ENCODE data around the gene CCDC92. TPM values are rescaled to one million over a fixed set of nuclear protein-coding genes. Genes with fewer than 3 reads are reported as not detected.

The CCDC92 gene
- total RNA-seq, 3 donors from 2014 or later (not counting 1 experiment from before 2014, with no cell fraction given): 37.6 to 42.4 (median 39.1) TPM

DNA sequence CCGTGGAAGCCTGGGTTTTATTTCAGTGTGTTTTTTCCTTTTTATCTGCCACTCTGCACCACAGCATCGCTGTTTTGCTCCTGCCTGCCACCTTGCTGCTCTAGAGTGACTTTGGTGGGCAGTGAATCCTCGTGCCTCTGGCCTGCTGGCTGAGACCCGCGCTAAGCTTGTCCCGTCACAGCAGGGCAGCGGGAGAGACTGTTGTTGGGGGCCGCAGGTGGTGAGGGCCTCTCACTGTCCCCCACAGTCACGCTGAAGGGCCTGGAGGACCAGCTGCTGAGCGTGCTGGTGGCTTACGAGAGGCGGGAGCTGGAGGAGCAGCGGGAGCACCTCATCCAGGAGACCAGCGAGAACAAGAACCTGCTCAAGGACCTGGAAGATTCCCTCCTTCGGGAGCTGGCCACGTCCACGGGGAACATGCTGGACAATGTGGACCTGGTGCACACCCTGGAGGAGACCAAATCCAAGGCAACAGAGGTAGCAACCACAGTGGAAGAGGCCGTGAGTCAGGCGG, 55.2 kb downstream of the CCDC92 start:
- peaks cover 7% of the 10 kb centered on the region for H3K4me1 ChIP-seq (ENCODE audit: control insufficient read depth, insufficient read depth, low read length)
- 91% methylated on average over 19 of the region's 19 CpGs for WGBS (ENCODE audit: insufficient coverage)
- peaks cover 0 to 4% of the 10 kb centered on the region in 2 donors for H3K27me3 Mint-ChIP-seq (ENCODE audit: low read depth in 2 of 2)
- ATAC-seq (no peak), DNase-seq (no peak)
- H3K27me3 ChIP-seq (ENCODE audit: control insufficient read depth, insufficient read depth, low read length): no peaks in the 10 kb centered on the region
- H3K4me1 Mint-ChIP-seq: peaks cover 10 to 13% of the 10 kb centered on the region in 2 donors
- no peaks in the 10 kb centered on the region for H3K9me3 ChIP-seq (ENCODE audit: control insufficient read depth, insufficient read depth, low read length)
- no peaks in the 10 kb centered on the region for H3K9me3 Mint-ChIP-seq
- H3K36me3 Mint-ChIP-seq: no peaks in the 10 kb centered on the region
- H3K27ac ChIP-seq (ENCODE audit: low read length): no peak overlapping the region
- TF ChIP-seq, protein P1, sequence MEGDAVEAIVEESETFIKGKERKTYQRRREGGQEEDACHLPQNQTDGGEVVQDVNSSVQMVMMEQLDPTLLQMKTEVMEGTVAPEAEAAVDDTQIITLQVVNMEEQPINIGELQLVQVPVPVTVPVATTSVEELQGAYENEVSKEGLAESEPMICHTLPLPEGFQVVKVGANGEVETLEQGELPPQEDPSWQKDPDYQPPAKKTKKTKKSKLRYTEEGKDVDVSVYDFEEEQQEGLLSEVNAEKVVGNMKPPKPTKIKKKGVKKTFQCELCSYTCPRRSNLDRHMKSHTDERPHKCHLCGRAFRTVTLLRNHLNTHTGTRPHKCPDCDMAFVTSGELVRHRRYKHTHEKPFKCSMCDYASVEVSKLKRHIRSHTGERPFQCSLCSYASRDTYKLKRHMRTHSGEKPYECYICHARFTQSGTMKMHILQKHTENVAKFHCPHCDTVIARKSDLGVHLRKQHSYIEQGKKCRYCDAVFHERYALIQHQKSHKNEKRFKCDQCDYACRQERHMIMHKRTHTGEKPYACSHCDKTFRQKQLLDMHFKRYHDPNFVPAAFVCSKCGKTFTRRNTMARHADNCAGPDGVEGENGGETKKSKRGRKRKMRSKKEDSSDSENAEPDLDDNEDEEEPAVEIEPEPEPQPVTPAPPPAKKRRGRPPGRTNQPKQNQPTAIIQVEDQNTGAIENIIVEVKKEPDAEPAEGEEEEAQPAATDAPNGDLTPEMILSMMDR (IDR thresholded peaks at IDR 0.05): no peak
- no peaks in the 10 kb centered on the region for H3K36me3 ChIP-seq (ENCODE audit: control insufficient read depth, insufficient read depth, low read length)
- no peak overlapping the region for H3K4me3 ChIP-seq (ENCODE audit: low read length)
- H3K27ac Mint-ChIP-seq: peak overlapping the region; percentile 52 to 67
- no peak overlapping the region for H3K4me3 Mint-ChIP-seq
- intact Hi-C loops (cut with micrococcal nuclease): loop anchor here (2.0 kb wide), 1 partner anchor 17 kb away; no protein-coding TSS in a partner anchor

DNA sequence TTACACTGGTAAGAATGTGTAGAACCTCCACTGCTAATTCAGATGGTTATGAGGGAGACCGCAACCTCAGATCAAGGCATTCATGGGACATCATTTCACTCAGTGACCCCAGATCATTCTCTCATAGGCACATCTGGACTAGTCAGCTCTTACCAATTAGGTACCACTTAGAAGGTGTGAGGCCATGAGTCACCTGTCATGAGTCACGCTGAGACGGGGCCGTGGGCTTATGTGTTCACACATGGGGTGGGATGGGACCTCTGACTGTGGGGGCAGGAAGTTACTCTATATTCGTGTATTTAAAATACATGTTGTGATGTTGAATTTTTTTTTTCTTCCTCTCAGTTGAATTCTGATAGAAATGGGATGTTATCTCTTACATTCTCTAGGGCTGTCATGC, 55.9 kb downstream of the CCDC92 start:
- ATAC-seq: peak; percentile 87 to 99 (median 97)
- Mint-ChIP-seq H3K36me3 (no peaks in the 10 kb centered on the region), H3K27me3 (ENCODE audit: low read depth in 2 of 2) (peaks cover 0 to 4% of the 10 kb centered on the region in 2 donors), H3K4me3 (no peak overlapping the region), H3K9me3 (no peaks in the 10 kb centered on the region), H3K4me1 (peaks cover 10 to 13% of the 10 kb centered on the region in 2 donors), H3K27ac (peak overlapping the region; percentile 52 to 67)
- H3K27ac ChIP-seq (ENCODE audit: low read length): no peak overlapping the region
- peaks cover 7% of the 10 kb centered on the region for H3K4me1 ChIP-seq (ENCODE audit: control insufficient read depth, insufficient read depth, low read length)
- no peaks in the 10 kb centered on the region for H3K9me3 ChIP-seq (ENCODE audit: control insufficient read depth, insufficient read depth, low read length)
- H3K27me3 ChIP-seq (ENCODE audit: control insufficient read depth, insufficient read depth, low read length): no peaks in the 10 kb centered on the region
- intact Hi-C loops (cut with micrococcal nuclease): loop anchor here (2.0 kb wide), 1 partner anchor 18 kb away; no protein-coding TSS in a partner anchor
- whole genome bisulfite sequencing (ENCODE audit: insufficient coverage): 29% methylated on average over 5 of the region's 5 CpGs
- H3K36me3 ChIP-seq (ENCODE audit: control insufficient read depth, insufficient read depth, low read length): no peaks in the 10 kb centered on the region
- no peak overlapping the region for H3K4me3 ChIP-seq (ENCODE audit: low read length)
- DNase-seq: peak; percentile 35 to 43
- TF ChIP-seq, protein P1 (IDR thresholded peaks at IDR 0.05): no peak

DNA sequence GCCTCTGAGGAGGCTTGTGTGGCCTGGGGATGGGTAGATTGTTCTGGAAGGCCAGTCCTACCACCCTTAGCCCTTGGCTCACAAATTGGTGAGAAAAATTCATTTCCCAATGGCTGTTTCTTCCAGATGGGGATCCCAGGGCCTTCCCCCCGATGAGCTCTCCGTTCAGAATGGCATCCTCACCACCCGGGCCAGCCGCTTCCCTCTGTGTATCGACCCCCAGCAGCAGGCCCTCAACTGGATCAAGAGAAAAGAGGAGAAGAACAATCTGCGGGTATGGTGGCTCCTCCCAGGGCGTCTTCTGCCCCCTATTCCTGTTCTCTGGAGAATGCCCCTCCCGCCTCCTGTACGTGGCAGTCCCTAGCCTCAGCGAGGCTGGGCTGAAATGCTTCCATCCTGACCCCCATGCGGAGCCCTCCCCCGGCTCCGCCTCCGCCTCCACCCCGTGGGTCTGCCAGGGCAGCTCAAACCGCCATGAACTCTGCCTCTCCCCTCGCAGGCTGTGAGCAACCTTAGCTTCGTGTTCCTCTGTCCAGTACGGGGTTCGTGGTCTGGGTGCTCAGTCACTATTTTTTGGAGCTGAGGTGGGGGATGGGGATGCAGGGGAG, 57.8 kb downstream of the CCDC92 start:
- Histone ChIP-seq H3K9me3 (ENCODE audit: control insufficient read depth, insufficient read depth, low read length) (no peaks in the 10 kb centered on the region), H3K27ac (ENCODE audit: low read length) (no peak overlapping the region), H3K27me3 (ENCODE audit: control insufficient read depth, insufficient read depth, low read length) (no peaks in the 10 kb centered on the region), H3K36me3 (ENCODE audit: control insufficient read depth, insufficient read depth, low read length) (no peaks in the 10 kb centered on the region), H3K4me1 (ENCODE audit: control insufficient read depth, insufficient read depth, low read length) (peaks cover 10% of the 10 kb centered on the region), H3K4me3 (ENCODE audit: low read length) (no peak overlapping the region)
- TF ChIP-seq, protein P1 (IDR thresholded peaks at IDR 0.05): no peak
- Mint-ChIP-seq H3K4me3 (no peak overlapping the region), H3K36me3 (no peaks in the 10 kb centered on the region), H3K4me1 (peaks cover 21 to 24% of the 10 kb centered on the region in 2 donors), H3K27ac (peak overlapping the region in 1 of 2 donors; percentile 42), H3K27me3 (ENCODE audit: low read depth in 2 of 2) (peaks cover 0 to 4% of the 10 kb centered on the region in 2 donors), H3K9me3 (no peaks in the 10 kb centered on the region)
- 83% methylated on average over 20 of the region's 20 CpGs for WGBS (ENCODE audit: insufficient coverage)
- ATAC-seq (no peak), DNase-seq (no peak)
- intact Hi-C loops (cut with micrococcal nuclease): no loop called here
